Endodermal cell (in vitro differentiated cells): Measurements from ENCODE around the gene ERBB4. TPM values are rescaled to one million over a fixed set of nuclear protein-coding genes. Genes with fewer than 3 reads are reported as not detected.

Source experiments
- DNase-seq: peaks from one replicate; pipeline ENCODE4 v3.0.0-alpha.2; 2017
- H3K27ac ChIP-seq: 2 replicates; pipeline ENCODE4 v1.5.1; 2013; ENCODE audit warnings: mild to moderate bottlenecking, low read depth, low read length, moderate library complexity
- H3K27me3 ChIP-seq: 2 replicates; pipeline ENCODE4 v1.6.1; 2013; ENCODE audit warnings: mild to moderate bottlenecking, low read length, moderate library complexity; ENCODE audit not compliant: insufficient read depth, control insufficient read depth, poor library complexity, severe bottlenecking
- H3K36me3 ChIP-seq: 2 replicates; pipeline ENCODE4 v1.7.0; 2013; ENCODE audit warnings: mild to moderate bottlenecking, low read length, moderate library complexity; ENCODE audit not compliant: control insufficient read depth, insufficient read depth
- H3K4me1 ChIP-seq: one replicate; pipeline ENCODE4 v1.7.0; 2013; ENCODE audit warnings: low read length; ENCODE audit not compliant: control insufficient read depth, insufficient read depth
- H3K4me3 ChIP-seq: 2 replicates; pipeline ENCODE4 v1.5.1; 2013; ENCODE audit warnings: mild to moderate bottlenecking, low read length, moderate library complexity
- H3K9ac ChIP-seq: 2 replicates; pipeline ENCODE4 v1.6.1; 2013; ENCODE audit warnings: mild to moderate bottlenecking, low read length, moderate library complexity; ENCODE audit not compliant: poor library complexity, severe bottlenecking; ENCODE audit errors: extremely low read depth
- H3K9me3 ChIP-seq: 2 replicates; pipeline ENCODE4 v1.6.1; 2013; ENCODE audit warnings: mild to moderate bottlenecking, low read length, moderate library complexity; ENCODE audit not compliant: control insufficient read depth
- H3K27ac Mint-ChIP-seq: 2 replicates; pipeline ENCODE4 v1.8.0; 2020; ENCODE audit warnings: mixed read lengths
- H3K27me3 Mint-ChIP-seq: 2 replicates; pipeline ENCODE4 v1.8.0; 2021; ENCODE audit warnings: mild to moderate bottlenecking, mixed read lengths; ENCODE audit not compliant: insufficient read depth
- H3K36me3 Mint-ChIP-seq: 2 replicates; pipeline ENCODE4 v1.8.0; 2020; ENCODE audit warnings: low read depth, mixed read lengths
- H3K4me1 Mint-ChIP-seq: 2 replicates; pipeline ENCODE4 v1.8.0; 2020; ENCODE audit warnings: mixed read lengths
- H3K4me3 Mint-ChIP-seq: 2 replicates; pipeline ENCODE4 v1.8.0; 2020; ENCODE audit warnings: mild to moderate bottlenecking, moderate library complexity, mixed read lengths
- H3K9me3 Mint-ChIP-seq: 2 replicates; pipeline ENCODE4 v1.8.0; 2020; ENCODE audit warnings: mild to moderate bottlenecking, mixed read lengths
- WGBS, 2 experiments: methylation state at CpG; one replicate each; pipeline versions ENCODE4 v1.1.5 to v1.1.7; 2013; ENCODE audit warnings: missing lambda C conversion rate in 2 of 2, mixed read lengths in 1 of 2; ENCODE audit not compliant: insufficient coverage in 1 of 2, insufficient read length in 1 of 2; 5-methylcytosine and 5-hydroxymethylcytosine counted together
- total RNA-seq, 2 donors: library from RNA; stranded (reverse); fragmentation: NEBNext Ultra II Directional in 1 of 2; extraction: Animal tissue kit (Norgen Biotek cat#: 25700) in 1 of 2; gene quantifications; 2 replicates in 1 of 2; 3 replicates in 1 of 2; pipeline ENCODE4 v1.2.1, GENCODE V29; 2021
- TF ChIP-seq, protein P1 (sequence below): fragments of 200-600 bp; sonication (generic); conservative IDR thresholded peaks from 2 replicates; pipeline ENCODE4 v1.5.0; 2021; ENCODE audit warnings: antibody characterized with exemption, mild to moderate bottlenecking

The ERBB4 gene
- total RNA-seq, 2 donors from 2014 or later, result 154 to 158 TPM

DNA sequence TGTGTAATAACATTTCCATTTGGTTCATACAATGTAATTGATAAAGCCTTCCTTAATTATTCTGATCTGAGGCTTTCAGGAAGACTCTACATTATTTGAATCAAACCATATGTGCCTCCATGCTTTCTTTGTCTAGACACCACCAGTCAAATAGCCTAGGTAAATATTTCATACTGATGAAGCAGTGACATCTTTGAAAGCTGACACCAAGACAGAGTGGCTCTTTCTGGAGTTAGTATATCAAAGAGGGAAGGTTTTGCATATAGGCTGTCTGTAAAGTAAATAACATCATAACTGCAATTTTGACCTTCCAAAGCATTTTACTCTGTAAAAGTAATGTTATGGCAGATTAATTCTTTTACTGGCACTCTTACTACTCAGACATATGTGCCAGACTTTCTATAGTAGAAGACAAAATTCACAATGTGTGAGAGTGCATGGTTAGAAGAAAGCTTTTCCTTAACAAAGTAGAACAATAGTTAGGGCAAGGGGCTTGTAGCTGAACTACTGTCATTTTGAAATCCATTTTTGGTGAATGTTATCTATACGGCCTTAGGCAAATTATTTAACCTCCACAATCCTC lies 177.3 kb downstream of the ERBB4 start:
- no peaks in the 10 kb centered on the region for H3K36me3 Mint-ChIP-seq
- peaks cover 34% of the 10 kb centered on the region for H3K4me1 Mint-ChIP-seq
- H3K36me3 ChIP-seq, result no peaks in the 10 kb centered on the region
- no peaks in the 10 kb centered on the region for H3K27me3 Mint-ChIP-seq
- TF ChIP-seq, protein P1, sequence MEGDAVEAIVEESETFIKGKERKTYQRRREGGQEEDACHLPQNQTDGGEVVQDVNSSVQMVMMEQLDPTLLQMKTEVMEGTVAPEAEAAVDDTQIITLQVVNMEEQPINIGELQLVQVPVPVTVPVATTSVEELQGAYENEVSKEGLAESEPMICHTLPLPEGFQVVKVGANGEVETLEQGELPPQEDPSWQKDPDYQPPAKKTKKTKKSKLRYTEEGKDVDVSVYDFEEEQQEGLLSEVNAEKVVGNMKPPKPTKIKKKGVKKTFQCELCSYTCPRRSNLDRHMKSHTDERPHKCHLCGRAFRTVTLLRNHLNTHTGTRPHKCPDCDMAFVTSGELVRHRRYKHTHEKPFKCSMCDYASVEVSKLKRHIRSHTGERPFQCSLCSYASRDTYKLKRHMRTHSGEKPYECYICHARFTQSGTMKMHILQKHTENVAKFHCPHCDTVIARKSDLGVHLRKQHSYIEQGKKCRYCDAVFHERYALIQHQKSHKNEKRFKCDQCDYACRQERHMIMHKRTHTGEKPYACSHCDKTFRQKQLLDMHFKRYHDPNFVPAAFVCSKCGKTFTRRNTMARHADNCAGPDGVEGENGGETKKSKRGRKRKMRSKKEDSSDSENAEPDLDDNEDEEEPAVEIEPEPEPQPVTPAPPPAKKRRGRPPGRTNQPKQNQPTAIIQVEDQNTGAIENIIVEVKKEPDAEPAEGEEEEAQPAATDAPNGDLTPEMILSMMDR, result no peak
- no peak overlapping the region for H3K4me3 Mint-ChIP-seq
- H3K4me1 ChIP-seq, result peaks cover 12% of the 10 kb centered on the region
- no peak overlapping the region for H3K27ac Mint-ChIP-seq
- H3K9ac ChIP-seq, result no peak overlapping the region
- no peak overlapping the region for H3K4me3 ChIP-seq
- no peak for DNase-seq
- WGBS, 2 experiments, result 80% methylated on average over 1 of the region's 1 CpG
- no peaks in the 10 kb centered on the region for H3K9me3 Mint-ChIP-seq
- peak overlapping the region; percentile 76 for H3K27ac ChIP-seq
- H3K9me3 ChIP-seq, result no peaks in the 10 kb centered on the region
- H3K27me3 ChIP-seq, result no peaks in the 10 kb centered on the region

- TF ChIP-seq, protein P1, result no peak
- Mint-ChIP-seq H3K27ac (peak overlapping the region; percentile 19), H3K4me3 (no peak overlapping the region), H3K9me3 (no peaks in the 10 kb centered on the region), H3K27me3 (no peaks in the 10 kb centered on the region), H3K36me3 (no peaks in the 10 kb centered on the region), H3K4me1 (peaks cover 38% of the 10 kb centered on the region)
- Histone ChIP-seq H3K4me3 (no peak overlapping the region), H3K27ac (peak overlapping the region; percentile 76), H3K27me3 (no peaks in the 10 kb centered on the region), H3K9ac (no peak overlapping the region), H3K36me3 (no peaks in the 10 kb centered on the region), H3K4me1 (peaks cover 15% of the 10 kb centered on the region), H3K9me3 (no peaks in the 10 kb centered on the region)
- DNase-seq, result no peak
Observed at GRCh38 chr2:212360068-212360460, 178.5 kb downstream of the ERBB4 start.

- H3K27ac Mint-ChIP-seq, result no peak overlapping the region
- 32 to 75% methylated on average over 1 to 3 of the region's 3 CpGs for WGBS, 2 experiments
- Histone ChIP-seq H3K36me3 (no peaks in the 10 kb centered on the region), H3K9ac (no peak overlapping the region), H3K4me1 (peaks cover 17% of the 10 kb centered on the region), H3K9me3 (no peaks in the 10 kb centered on the region), H3K27ac (peak overlapping the region; percentile 76), H3K27me3 (no peaks in the 10 kb centered on the region), H3K4me3 (no peak overlapping the region)
- H3K27me3 Mint-ChIP-seq, result no peaks in the 10 kb centered on the region
- no peaks in the 10 kb centered on the region for H3K36me3 Mint-ChIP-seq
- no peaks in the 10 kb centered on the region for H3K9me3 Mint-ChIP-seq
- TF ChIP-seq, protein P1, result no peak
- DNase-seq, result no peak
- H3K4me3 Mint-ChIP-seq, result no peak overlapping the region
- H3K4me1 Mint-ChIP-seq, result peaks cover 39% of the 10 kb centered on the region
Observed at GRCh38 chr2:212359425-212360067, 179.1 kb downstream of the ERBB4 start.
